ENCODE measurements around the gene MEMO1.
"Not testable (repeated sequence)": the region's sequence is repeated elsewhere in the genome, so short reads cannot be mapped to it uniquely, and the experiment has no call there.

The MEMO1 gene

GRCh38 chr2:31956312-31956711, 54.5 kb downstream of the MEMO1 start:
- Histone ChIP-seq H3K36me3 (ENCODE audit: control insufficient read depth, insufficient read depth, low read length) (no peaks in the 10 kb centered on the region), H3K27me3 (ENCODE audit: control insufficient read depth, insufficient read depth, low read length) (no peaks in the 10 kb centered on the region), H3K9me3 (ENCODE audit: control insufficient read depth, insufficient read depth, low read depth, low read length) (no peaks in the 10 kb centered on the region), H3K27ac (ENCODE audit: low read depth, low read length) (no peak overlapping the region), H3K4me1 (ENCODE audit: control insufficient read depth, insufficient read depth, low read length) (no peaks in the 10 kb centered on the region), H3K4me3 (ENCODE audit: low read depth, low read length) (no peak overlapping the region), H3K9ac (ENCODE audit: low read length) (no peak overlapping the region)

DNA sequence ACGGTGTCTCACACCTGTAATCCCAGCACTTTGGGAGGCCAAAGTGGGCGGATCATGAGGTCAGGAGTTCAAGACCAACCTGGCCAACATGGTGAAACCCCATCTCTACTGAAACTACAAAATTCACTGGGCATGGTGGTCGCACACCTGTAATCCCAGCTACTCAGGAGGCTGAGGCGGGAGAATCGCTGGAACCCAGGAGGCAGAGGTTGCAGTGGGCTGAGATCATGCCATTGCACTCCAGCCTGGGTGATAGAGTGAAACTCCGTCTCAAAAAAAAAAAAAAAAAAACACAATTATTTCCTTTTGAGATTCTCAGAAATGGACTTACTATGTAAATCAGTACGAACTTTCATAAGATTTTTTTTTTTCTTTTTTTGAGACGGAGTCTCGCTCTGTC, 57.7 kb downstream of the MEMO1 start:
- H3K4me3 ChIP-seq (ENCODE audit: low read depth, low read length); H3K9ac ChIP-seq (ENCODE audit: low read length); H3K27me3 ChIP-seq (ENCODE audit: control insufficient read depth, insufficient read depth, low read length); H3K36me3 ChIP-seq (ENCODE audit: control insufficient read depth, insufficient read depth, low read length); H3K9me3 ChIP-seq (ENCODE audit: control insufficient read depth, insufficient read depth, low read depth, low read length); H3K27ac ChIP-seq (ENCODE audit: low read depth, low read length); H3K4me1 ChIP-seq (ENCODE audit: control insufficient read depth, insufficient read depth, low read length): not testable (repeated sequence)

DNA sequence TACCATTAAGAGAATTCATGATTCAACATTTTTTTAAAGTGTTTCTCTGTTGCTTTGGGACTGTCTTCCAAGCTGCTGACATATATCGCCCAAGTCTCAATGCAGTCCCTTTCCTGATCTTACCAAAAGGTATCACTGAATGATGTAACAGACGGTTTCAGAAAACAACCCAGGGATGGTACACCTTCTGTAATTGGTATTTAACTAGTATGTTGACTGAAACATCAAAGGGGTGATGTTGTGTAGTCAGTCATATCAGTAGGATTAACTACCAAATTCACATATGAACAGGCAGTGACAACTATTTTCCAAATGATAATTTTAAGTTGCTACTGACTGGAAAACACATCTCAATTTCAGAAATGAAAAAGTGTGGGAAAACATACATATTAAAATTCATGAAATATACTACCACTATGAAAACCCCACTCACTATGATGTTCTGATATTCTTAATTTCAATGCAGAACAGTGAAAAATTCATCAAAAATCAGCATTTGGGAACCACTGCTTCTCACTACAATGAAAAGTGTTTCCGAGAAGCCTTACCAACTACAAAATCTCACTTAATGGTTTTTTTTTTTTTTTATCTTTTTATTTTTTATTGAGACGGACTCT, 59.8 kb downstream of the MEMO1 start:
- Histone ChIP-seq H3K4me1 (ENCODE audit: control insufficient read depth, insufficient read depth, low read length) (peaks cover 6% of the 10 kb centered on the region; the same call in 1 of the 2 replicates), H3K27me3 (ENCODE audit: control insufficient read depth, insufficient read depth, low read length) (no peaks in the 10 kb centered on the region), H3K9me3 (ENCODE audit: control insufficient read depth, insufficient read depth, low read depth, low read length) (no peaks in the 10 kb centered on the region), H3K4me3 (ENCODE audit: low read depth, low read length) (no peak overlapping the region), H3K36me3 (ENCODE audit: control insufficient read depth, insufficient read depth, low read length) (no peaks in the 10 kb centered on the region), H3K9ac (ENCODE audit: low read length) (no peak overlapping the region), H3K27ac (ENCODE audit: low read depth, low read length) (no peak overlapping the region)

DNA sequence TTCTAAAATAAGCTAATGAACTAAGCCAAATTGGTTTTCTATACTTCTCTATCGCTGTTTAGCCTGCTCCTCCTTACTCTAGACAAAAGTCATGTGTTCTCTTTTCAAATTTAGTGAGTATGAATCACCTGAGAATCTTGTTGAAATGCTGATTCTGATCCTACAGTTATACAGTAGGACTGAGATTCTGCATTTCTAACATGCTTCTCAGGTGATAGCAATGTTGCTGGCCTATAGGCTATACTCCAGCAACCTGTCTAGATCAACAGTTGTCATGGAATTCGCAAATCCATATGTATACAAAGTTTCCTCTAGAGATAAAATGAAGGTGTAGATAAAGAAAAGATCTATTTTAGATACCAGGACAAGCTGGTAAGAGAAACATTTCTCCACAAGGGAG, 62.9 kb downstream of the MEMO1 start:
- Histone ChIP-seq H3K4me1 (ENCODE audit: control insufficient read depth, insufficient read depth, low read length) (peaks cover 10% of the 10 kb centered on the region; the same call in 1 of the 2 replicates), H3K27me3 (ENCODE audit: control insufficient read depth, insufficient read depth, low read length) (no peaks in the 10 kb centered on the region), H3K36me3 (ENCODE audit: control insufficient read depth, insufficient read depth, low read length) (no peaks in the 10 kb centered on the region), H3K9me3 (ENCODE audit: control insufficient read depth, insufficient read depth, low read depth, low read length) (no peaks in the 10 kb centered on the region), H3K4me3 (ENCODE audit: low read depth, low read length) (no peak overlapping the region), H3K27ac (ENCODE audit: low read depth, low read length) (no peak overlapping the region), H3K9ac (ENCODE audit: low read length) (no peak overlapping the region)

DNA sequence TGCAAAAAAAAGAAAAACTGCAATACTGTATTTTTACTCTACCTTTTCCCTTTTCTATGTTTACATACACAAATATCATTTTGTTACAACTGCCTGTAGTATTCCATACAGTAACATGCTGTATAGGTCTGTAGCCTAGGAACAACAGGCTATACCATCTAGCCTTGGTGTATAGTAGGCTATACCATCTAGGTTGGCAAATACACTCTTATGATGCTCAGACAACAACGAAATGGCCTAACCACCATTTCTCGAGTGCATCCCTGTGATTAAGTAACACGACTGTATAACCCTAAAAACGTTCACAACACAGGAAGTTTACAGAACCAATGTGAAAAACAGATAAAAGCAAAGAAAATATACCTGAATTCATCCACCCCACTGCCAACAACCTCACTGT, 64.0 kb downstream of the MEMO1 start:
- Histone ChIP-seq H3K4me1 (ENCODE audit: control insufficient read depth, insufficient read depth, low read length) (peaks cover 10% of the 10 kb centered on the region; the same call in 1 of the 2 replicates), H3K9me3 (ENCODE audit: control insufficient read depth, insufficient read depth, low read depth, low read length) (no peaks in the 10 kb centered on the region), H3K9ac (ENCODE audit: low read length) (no peak overlapping the region), H3K27me3 (ENCODE audit: control insufficient read depth, insufficient read depth, low read length) (no peaks in the 10 kb centered on the region), H3K27ac (ENCODE audit: low read depth, low read length) (no peak overlapping the region), H3K4me3 (ENCODE audit: low read depth, low read length) (no peak overlapping the region), H3K36me3 (ENCODE audit: control insufficient read depth, insufficient read depth, low read length) (peaks cover 6% of the 10 kb centered on the region; the same call in 1 of the 2 replicates)

DNA sequence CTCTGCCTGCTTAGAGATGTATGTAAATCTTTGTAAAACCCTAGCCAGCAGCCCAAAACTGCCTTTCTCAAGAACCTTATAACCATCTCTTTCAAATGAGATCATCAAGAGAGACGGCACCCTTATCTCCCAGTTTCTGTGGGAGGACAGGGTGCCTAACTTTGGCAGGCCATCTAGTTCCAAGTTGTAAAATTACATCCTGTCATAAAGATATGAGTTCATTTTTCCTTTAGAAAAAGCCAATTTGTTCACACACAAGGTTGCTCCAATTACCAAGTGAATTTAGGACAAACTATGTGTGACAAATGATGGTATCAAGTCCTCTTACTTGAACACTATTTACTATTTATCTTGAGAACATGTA, 65.3 kb downstream of the MEMO1 start:
- Histone ChIP-seq H3K9ac (ENCODE audit: low read length) (no peak overlapping the region), H3K4me1 (ENCODE audit: control insufficient read depth, insufficient read depth, low read length) (peaks cover 10% of the 10 kb centered on the region; the same call in 1 of the 2 replicates), H3K9me3 (ENCODE audit: control insufficient read depth, insufficient read depth, low read depth, low read length) (no peaks in the 10 kb centered on the region), H3K4me3 (ENCODE audit: low read depth, low read length) (no peak overlapping the region), H3K27ac (ENCODE audit: low read depth, low read length) (no peak overlapping the region), H3K36me3 (ENCODE audit: control insufficient read depth, insufficient read depth, low read length) (peaks cover 6% of the 10 kb centered on the region; the same call in 1 of the 2 replicates), H3K27me3 (ENCODE audit: control insufficient read depth, insufficient read depth, low read length) (no peaks in the 10 kb centered on the region)

- Histone ChIP-seq H3K9me3 (ENCODE audit: control insufficient read depth, insufficient read depth, low read depth, low read length) (no peaks in the 10 kb centered on the region), H3K36me3 (ENCODE audit: control insufficient read depth, insufficient read depth, low read length) (peaks cover 6% of the 10 kb centered on the region; the same call in 1 of the 2 replicates), H3K27ac (ENCODE audit: low read depth, low read length) (no peak overlapping the region), H3K9ac (ENCODE audit: low read length) (no peak overlapping the region), H3K27me3 (ENCODE audit: control insufficient read depth, insufficient read depth, low read length) (no peaks in the 10 kb centered on the region), H3K4me1 (ENCODE audit: control insufficient read depth, insufficient read depth, low read length) (peaks cover 10% of the 10 kb centered on the region; the same call in 1 of the 2 replicates), H3K4me3 (ENCODE audit: low read depth, low read length) (no peak overlapping the region)
Observed at GRCh38 chr2:31944828-31945571, 65.8 kb downstream of the MEMO1 start.

DNA sequence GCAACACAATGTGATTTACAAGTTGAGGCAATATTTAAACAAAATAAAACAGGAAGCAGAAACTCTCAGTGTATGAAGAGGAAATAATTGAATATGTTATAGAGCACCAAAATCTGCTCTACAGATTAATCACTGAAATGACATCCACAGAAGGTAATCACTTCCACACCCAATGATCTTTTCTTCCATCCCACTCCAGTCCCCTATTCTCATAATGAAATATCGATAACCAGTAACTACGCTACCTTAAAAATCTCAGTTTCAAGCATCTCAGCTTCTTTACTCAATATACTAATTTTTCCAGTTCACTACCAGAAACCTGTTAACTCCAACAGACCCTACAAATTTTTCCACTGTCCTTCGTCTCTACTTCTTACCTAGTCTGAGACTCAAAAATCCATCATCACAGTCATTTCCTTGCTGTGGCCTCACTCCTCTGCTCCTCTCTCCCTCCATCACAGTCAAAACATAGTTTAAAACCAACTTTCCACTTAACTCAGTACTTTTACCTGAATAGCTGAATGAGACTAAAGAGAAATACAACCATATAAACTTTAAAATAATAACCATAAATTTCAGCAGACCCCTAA, 67.1 kb downstream of the MEMO1 start:
- Histone ChIP-seq H3K27me3 (ENCODE audit: control insufficient read depth, insufficient read depth, low read length) (no peaks in the 10 kb centered on the region), H3K36me3 (ENCODE audit: control insufficient read depth, insufficient read depth, low read length) (peaks cover 6% of the 10 kb centered on the region; the same call in 1 of the 2 replicates), H3K4me1 (ENCODE audit: control insufficient read depth, insufficient read depth, low read length) (peaks cover 10% of the 10 kb centered on the region; the same call in 1 of the 2 replicates), H3K4me3 (ENCODE audit: low read depth, low read length) (no peak overlapping the region), H3K27ac (ENCODE audit: low read depth, low read length) (no peak overlapping the region), H3K9me3 (ENCODE audit: control insufficient read depth, insufficient read depth, low read depth, low read length) (no peaks in the 10 kb centered on the region), H3K9ac (ENCODE audit: low read length) (no peak overlapping the region)

- Histone ChIP-seq H3K9me3 (ENCODE audit: control insufficient read depth, insufficient read depth, low read depth, low read length) (no peaks in the 10 kb centered on the region), H3K9ac (ENCODE audit: low read length) (no peak overlapping the region), H3K27ac (ENCODE audit: low read depth, low read length) (no peak overlapping the region), H3K36me3 (ENCODE audit: control insufficient read depth, insufficient read depth, low read length) (peaks cover 6% of the 10 kb centered on the region; the same call in 1 of the 2 replicates), H3K27me3 (ENCODE audit: control insufficient read depth, insufficient read depth, low read length) (no peaks in the 10 kb centered on the region), H3K4me1 (ENCODE audit: control insufficient read depth, insufficient read depth, low read length) (peaks cover 4% of the 10 kb centered on the region; the same call in 1 of the 2 replicates), H3K4me3 (ENCODE audit: low read depth, low read length) (no peak overlapping the region)
Observed at GRCh38 chr2:31940920-31941319, 69.9 kb downstream of the MEMO1 start.

GRCh38 chr2:31937741-31938140, 73.1 kb downstream of the MEMO1 start:
- no peaks in the 10 kb centered on the region for H3K9me3 ChIP-seq (ENCODE audit: control insufficient read depth, insufficient read depth, low read depth, low read length)
- peaks cover 4% of the 10 kb centered on the region; the same call in 1 of the 2 replicates for H3K36me3 ChIP-seq (ENCODE audit: control insufficient read depth, insufficient read depth, low read length)
- H3K4me1 ChIP-seq (ENCODE audit: control insufficient read depth, insufficient read depth, low read length) = no peaks in the 10 kb centered on the region
- no peak overlapping the region for H3K9ac ChIP-seq (ENCODE audit: low read length)
- H3K27me3 ChIP-seq (ENCODE audit: control insufficient read depth, insufficient read depth, low read length) = no peaks in the 10 kb centered on the region
- H3K4me3 ChIP-seq (ENCODE audit: low read depth, low read length) = no peak overlapping the region
- no peak overlapping the region for H3K27ac ChIP-seq (ENCODE audit: low read depth, low read length)

- no peak overlapping the region for H3K27ac ChIP-seq (ENCODE audit: low read depth, low read length)
Observed at GRCh38 chr2:31935370-31935769, 75.4 kb downstream of the MEMO1 start.

More at GRCh38 chr2:31935370-31935769, 75.4 kb downstream of the MEMO1 start:
- Histone ChIP-seq H3K36me3 (ENCODE audit: control insufficient read depth, insufficient read depth, low read length) (no peaks in the 10 kb centered on the region), H3K4me3 (ENCODE audit: low read depth, low read length) (no peak overlapping the region), H3K9me3 (ENCODE audit: control insufficient read depth, insufficient read depth, low read depth, low read length) (no peaks in the 10 kb centered on the region), H3K4me1 (ENCODE audit: control insufficient read depth, insufficient read depth, low read length) (no peaks in the 10 kb centered on the region), H3K9ac (ENCODE audit: low read length) (no peak overlapping the region), H3K27me3 (ENCODE audit: control insufficient read depth, insufficient read depth, low read length) (no peaks in the 10 kb centered on the region)
